ENCODE measurements around the gene MAGI1.

The MAGI1 gene

DNA sequence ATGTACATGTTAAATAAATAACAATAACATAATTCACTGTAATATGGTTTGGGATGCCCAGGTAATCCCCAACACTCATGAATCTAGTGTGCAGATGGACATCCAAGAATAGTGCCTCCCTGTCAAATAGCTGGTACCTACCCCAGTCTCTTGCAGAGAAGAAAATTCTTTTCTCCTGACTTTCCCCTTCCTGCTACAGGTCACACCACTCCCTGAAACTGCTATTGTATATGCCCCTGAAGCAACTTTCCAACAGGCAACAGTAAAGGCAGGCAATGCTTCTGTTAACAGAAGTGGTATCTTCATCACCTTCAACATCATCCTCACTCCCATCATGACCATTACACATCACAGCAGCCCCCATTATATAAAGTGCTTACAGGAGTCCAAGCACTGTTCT is 431.6 kb downstream of the MAGI1 start:
- DNase-seq = no peak

- DNase-seq = no peak
Measured at GRCh38 chr3:65605876-65606432, 432.8 kb downstream of the MAGI1 start.

DNA sequence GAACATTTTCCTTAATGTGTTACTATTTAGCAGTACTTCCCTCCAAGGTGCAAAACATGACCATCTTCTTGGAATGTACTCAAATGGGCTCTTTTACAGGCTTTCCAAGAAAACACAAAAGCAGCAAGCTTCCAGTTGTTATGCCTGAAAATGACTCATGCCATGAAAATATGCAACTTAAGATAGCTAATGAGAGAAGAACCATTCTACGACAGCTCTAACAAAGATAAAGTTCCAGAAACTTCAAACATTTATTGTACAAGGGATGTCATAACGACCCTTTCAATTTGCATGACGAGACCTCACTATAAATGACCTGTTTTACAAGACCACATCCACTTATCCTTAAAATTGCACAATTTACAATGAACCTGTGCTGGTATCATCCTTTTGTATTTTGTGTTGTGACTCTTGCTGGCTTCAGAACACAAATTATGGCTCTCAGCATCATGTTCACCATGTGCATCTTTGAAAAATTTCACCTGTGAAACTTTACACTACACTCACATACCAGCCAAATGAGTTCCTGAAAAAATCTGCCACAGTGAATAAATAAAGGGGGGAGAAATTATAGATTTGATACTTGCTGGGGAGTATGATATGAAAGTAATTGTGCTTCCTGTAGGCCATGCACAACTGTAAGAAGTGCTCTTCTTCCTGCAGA is 433.7 kb downstream of the MAGI1 start:
- no peak for DNase-seq

GRCh38 chr3:65603631-65604030 is 435.1 kb downstream of the MAGI1 start:
- DNase-seq = no peak

DNA sequence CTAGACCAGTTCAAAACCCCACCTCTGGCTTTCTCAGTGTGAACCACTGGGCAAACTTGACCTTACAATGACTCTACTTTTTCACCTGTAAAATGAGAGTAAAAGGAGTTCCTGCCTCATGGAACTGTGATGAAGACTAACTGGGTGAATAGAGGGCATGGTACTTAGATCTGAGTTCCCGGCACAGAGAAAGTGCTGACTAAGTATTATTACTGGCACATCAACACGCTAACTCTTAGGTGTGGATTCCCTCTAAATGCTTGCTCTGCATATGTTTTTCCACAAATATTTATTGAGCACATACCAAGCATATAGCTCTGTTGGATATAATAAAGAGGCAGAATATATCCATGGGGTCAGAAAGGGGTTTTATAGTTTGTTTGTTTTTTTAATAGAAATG is 437.8 kb downstream of the MAGI1 start:
- no peak for DNase-seq

DNA sequence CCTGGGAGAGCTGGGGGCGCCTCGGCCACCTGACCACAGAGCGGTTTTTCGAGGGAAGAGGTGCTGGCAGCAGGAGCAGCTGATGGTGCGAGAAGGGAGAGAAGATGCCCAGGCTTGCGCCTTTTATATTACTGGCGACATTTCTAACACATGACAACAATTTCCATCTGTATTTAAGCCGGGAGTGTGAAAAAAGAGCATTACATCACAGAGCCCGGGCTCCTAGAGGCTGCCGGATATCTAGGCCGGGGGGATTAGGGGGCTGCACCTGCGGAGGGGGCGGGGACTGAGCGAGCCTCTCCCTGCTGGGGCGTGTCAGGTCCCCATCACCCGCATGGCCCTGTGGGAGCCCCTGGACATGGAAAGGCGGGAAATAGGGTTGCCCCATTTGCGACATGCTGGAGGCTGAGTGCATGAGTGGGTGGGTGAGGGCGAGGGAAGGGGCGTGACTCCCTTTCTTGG is 440.7 kb downstream of the MAGI1 start:
- DNase-seq = no peak

DNA sequence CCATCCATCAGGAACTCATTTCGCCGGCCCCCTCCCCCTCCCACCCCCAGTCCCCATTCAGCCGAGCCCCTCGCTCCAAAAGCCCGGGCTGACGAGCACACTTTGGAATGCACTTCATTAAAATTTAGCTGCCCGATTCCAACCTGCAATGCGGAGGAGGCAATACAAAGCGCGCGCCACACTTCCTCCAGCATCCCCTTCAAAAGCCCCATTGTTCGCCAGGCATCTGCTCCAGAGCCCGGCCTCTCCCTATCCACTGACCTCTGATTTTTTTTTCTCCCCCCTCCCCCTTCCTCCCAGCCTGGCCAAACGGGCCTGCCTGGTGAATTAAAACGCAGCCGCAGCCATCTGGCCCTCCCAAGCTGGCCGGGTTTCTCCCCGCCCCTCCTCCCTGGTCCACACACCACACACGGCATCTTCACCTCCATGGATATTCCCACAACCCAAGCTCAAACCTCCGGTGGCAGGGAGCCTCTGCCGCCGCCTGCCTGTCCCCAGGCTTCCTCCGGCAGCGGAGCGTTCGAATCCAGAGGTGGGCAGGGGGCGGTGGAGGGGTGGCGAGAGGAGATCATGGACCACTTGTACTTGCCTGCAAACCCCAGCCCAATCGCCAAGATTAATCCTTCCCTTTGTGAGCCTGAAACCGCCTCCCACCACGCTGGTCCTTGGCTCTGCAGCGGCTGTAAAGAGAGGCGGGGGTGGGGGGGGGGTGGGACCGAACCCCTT is 441.3 kb downstream of the MAGI1 start:
- DNase-seq = no peak

DNA sequence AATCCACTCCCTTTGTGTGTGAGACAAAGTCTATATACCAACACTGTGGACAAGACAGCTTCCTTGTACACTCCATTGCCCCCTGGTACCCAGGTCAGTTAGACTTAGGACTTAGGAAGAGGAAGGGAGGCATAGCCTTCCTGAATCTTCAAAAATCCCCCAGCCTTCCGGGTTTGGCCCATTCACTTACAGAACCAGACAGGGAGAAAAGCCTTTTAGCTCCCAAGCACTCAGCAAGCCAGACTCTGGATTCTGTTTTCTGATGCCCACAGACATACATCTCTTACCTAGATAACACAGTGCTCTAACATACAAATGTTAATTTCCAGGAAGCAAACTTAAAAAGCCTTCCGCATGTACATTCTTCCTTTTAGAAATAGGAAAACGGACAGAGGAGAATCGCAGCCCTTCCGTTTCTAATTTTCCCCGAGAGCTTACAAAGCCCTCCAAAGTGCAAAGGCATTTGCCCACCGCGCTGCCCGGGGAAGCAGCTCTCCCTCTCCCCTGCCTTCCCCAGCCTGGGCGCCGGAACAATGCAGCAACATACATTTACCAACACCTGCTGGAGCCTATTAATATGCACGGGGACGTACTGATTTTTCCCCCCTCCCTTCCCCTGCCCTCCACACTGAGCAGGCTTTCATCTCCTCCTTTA is 442.0 kb downstream of the MAGI1 start:
- no peak for DNase-seq

DNA sequence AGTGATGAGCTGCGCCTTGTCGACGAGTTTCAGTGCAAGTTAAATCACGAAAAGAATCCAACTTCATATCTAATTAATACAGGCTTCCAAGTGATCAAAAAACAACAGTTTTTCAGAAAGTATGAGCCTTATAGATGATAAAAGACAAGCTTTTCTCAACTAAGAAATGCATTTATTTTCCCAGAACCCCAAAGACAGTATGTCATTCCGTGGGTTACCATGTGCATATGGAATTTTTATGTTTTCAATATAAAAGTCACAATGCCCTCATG is 442.8 kb downstream of the MAGI1 start:
- DNase-seq = no peak

DNA sequence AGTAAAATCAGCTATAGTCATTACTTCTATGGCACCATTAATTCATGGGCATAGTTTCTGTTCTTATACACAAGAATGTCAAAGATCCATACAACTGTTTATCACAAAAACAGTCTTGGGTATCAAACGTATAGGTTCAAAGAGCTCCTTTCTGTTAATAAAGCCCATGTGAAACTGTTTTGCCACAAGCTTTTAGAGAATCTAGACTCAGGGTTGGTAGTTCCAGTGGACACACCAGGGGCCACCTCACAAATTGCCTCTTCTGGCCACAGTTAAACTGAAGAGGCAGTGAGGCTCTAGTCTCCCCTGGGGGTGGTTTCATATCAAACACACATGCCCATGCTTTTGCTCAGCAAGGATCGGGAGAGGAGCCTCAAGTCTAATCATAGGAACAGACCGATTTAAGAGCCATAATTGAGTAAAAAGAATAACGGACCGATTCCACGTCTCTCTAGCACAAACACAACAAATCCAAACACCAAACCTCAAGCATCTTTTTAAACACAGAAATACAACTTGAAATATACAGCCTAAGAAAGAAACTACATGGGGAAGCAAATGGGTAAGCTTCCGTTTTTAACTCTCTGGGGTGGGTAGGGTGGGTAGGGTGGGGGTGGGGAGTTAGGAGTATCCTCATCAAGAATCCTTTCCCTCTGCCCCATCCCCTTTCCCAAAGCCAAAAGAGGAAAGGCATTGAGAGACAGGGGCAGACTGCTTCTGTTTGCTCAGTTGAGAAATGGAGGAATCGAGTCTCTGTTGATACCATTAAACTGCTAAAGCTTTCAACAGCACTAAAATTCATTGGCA is 443.3 kb downstream of the MAGI1 start:
- DNase-seq = no peak

DNA sequence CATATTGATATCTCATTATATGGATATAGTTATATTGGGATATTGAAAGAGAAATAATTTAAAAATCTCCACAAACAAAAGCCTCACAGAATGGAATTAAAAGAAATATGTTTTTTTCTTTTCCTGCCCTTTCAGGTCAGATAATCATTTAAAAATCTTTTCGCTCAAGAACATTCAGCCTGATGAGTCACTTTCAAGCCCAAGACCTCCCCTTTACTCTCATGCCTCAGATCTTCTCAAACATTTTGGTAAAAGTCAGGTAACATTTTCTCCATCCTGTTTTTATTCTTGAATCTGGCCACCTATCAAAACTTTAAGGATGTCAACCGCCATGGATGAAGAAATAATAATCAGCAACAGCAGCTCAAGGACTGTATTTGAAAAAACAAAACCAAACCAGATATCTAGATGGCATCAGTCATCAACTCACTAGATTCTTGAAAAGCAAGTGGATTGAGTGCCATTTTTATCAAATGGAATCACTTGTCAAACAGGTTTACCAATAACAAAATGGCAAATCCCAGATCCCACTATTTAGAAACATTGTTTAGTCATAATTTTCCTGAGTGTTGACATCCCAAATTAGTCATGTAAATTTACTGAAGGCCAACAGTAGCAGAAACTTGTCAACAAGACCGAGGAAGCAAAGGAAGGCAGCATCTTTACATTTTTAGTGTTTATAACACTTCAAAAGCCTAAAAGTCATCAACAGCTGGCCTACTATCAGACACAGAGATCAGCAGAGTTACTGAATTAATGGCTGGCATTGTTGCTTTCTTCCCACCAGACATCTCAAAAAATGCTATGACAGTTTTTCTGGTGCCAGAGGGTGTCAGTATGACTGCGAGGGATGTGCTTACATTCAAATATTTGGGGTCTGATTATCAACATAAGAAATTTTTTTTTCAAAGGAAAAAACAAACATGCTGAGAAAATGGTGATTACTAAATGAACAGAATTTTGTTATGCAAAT is 444.7 kb downstream of the MAGI1 start:
- DNase-seq = no peak

- no peak for DNase-seq
Measured at GRCh38 chr3:65591313-65591712, 447.4 kb downstream of the MAGI1 start.

DNA sequence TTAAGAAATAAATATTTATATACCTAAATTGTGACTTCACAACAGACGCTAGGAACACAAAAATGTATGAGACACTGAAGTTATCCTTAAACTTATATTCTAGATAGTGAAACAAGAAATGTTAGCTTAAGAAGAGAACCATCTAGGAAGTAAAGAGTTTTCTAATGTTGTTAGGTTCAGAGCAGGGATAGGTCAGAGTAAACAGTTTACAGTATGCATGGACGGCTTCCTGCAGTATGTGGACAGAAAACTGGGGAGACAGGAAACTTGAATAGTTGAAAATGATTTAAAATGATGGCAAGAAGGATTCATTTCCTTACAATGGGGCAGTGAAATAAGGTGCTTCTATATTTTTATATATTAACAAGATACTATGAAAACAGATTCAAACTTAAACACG is 449.8 kb downstream of the MAGI1 start:
- DNase-seq = no peak

DNA sequence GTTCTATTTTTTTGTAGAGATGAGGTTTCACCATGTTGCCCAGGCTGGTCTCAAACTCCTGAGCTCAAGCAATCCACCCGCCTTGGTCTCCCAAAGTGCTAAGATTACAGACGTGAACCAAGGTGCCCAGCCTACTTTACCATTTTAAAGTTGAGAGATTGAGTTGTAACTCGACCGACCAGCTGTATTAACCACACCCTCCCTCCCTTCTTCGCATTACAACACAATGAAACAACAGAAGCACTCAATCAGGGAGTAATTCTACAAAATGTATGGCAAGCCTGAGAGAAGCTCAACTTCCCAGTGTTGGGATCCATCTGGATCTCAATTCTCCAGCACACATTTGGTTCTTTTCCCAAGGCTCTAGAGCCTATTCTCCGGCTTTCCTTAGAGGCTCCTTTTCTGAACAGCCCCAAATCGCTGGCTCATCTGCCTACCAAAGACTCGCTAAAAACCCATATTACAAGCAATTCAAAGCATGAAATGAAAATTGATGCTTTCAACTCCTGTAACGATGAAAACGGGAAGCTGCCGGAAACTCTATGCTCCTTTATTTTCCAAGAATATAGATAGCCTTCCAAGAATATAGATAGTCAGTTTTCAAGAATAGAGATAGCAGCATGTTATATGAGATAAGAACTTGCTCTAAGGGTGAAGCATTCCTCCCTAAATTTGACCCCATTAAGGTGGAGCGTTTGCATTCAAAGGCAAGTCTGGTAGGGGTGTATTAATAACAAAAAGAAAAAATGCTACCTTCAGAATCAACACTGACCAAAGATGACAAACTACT is 450.9 kb downstream of the MAGI1 start:
- no peak for DNase-seq

DNA sequence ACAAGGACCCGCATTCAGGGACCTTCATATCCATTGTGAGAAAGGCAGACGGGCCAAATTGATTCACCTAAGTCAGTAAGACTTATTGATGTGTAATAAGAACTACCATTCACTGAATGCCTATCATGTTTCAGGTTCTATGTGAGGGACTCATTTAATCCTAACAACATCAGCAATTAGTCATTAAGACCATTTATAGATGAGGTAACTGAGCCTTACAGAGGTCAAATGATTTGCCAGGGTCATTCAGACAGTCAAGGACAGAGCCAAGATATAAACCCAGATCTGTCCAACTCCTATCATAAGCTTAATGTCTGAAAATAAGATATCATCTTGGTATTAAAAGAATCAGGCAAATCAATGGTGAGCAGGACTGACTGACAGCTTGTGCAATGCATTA is 453.8 kb downstream of the MAGI1 start:
- no peak for DNase-seq

- DNase-seq = no peak
Measured at GRCh38 chr3:65584002-65584401, 454.7 kb downstream of the MAGI1 start.

- no peak for DNase-seq
Measured at GRCh38 chr3:65583188-65583587, 455.5 kb downstream of the MAGI1 start.

GRCh38 chr3:65582012-65582717 is 456.6 kb downstream of the MAGI1 start:
- DNase-seq = no peak

DNA sequence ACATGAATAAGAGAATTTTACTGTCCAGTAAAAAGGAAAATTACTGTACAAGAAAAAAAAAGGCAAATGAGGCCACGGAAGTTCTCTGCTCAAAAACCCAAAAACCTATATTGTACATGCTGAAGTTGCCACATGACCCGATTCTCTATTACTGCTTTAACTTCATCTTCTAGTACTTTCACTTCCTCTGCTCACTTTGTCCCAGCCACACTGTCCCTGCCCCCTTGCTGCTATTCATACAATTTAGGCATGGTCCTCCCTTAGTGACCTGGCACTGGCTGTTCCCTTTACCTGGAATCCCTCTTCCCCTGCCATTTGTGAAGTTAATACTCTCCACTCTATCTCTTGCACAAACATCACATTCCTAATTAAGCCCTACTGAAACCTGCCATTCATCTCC is 457.4 kb downstream of the MAGI1 start:
- DNase-seq = no peak

- DNase-seq = no peak
Measured at GRCh38 chr3:65578861-65579260, 459.9 kb downstream of the MAGI1 start.
